Left ventricle myocardium superior (tissue), 1 donor: ENCODE measurements around the gene AXL. TPM values are rescaled to one million over a fixed set of nuclear protein-coding genes. Genes with fewer than 3 reads are reported as not detected.
"Not testable (repeated sequence)": the region's sequence is repeated elsewhere in the genome, so short reads cannot be mapped to it uniquely, and the experiment has no call there.

Source experiments
- ATAC-seq: fragments of 200-7000 bp; cut with Tn5 transposase; one replicate; pipeline ENCODE4 v1.9.1; 2020; ENCODE audit warnings: mild to moderate bottlenecking, moderate library complexity
- DNase-seq: peaks from one replicate; pipeline ENCODE4 v3.0.0-alpha.2; 2020
- intact Hi-C: fragments of 100-400 bp; cut with micrococcal nuclease; formaldehyde crosslinking; loops from one replicate; pipeline ENCODE4 v1.11.0; 2022
- long read RNA-seq: library from polyadenylated mRNA; unstranded; transcript quantifications from one replicate; pipeline ENCODE4 v2.0.0, GENCODE V29; 2021
- total RNA-seq: library from RNA; stranded (reverse); fragmentation: NEBNext Ultra II Directional; extraction: Animal tissue kit (Norgen Biotek cat#: 25700); gene quantifications from one replicate; pipeline ENCODE4 v1.2.1, GENCODE V29; 2021
- donor health status: DM: no; HTN: yes; CAD: no; lungs with severe emphysema.

The AXL gene
- total RNA-seq: 13.8 TPM
- long read RNA-seq, full-length matches to known transcripts: 1 of 11 reads
- long read RNA-seq, partial matches to known transcripts: 10 of 11 reads
- long read RNA-seq, other reads (novel, unspliced or antisense): 0 of 11 reads

GRCh38 chr19:41218615-41219507 lies at the start of gene AXL:
Gene AXL, plus strand, starts transcription at chr19:41219223. Its CDS starts 170 bp downstream, at chr19:41219393.
- ATAC-seq (peak; percentile 86), DNase-seq (peak; percentile 87)
- intact Hi-C loops: no loop called here

- no peak for DNase-seq
- intact Hi-C loops: no loop called here
- ATAC-seq: no peak
Measured at GRCh38 chr19:41172297-41173164, 46.5 kb upstream of the AXL start.

- intact Hi-C loops: no loop called here
- no peak for ATAC-seq
- no peak for DNase-seq
Measured at GRCh38 chr19:41174297-41174928, 44.6 kb upstream of the AXL start.

GRCh38 chr19:41175801-41176777 lies 42.9 kb upstream of the AXL start:
- intact Hi-C loops: no loop called here
- ATAC-seq: peak; percentile 81
- DNase-seq: peak; percentile 35

GRCh38 chr19:41180173-41180572 lies 38.9 kb upstream of the AXL start:
- DNase-seq, intact Hi-C loops, ATAC-seq: not testable (repeated sequence)

- ATAC-seq: no peak
- no peak for DNase-seq
- intact Hi-C loops: no loop called here
Measured at GRCh38 chr19:41186971-41187883, 31.8 kb upstream of the AXL start.

- DNase-seq: no peak
- no peak for ATAC-seq
- intact Hi-C loops: no loop called here
Measured at GRCh38 chr19:41187884-41188279, 31.1 kb upstream of the AXL start.

- intact Hi-C loops: no loop called here
Measured at GRCh38 chr19:41189425-41190065, 29.5 kb upstream of the AXL start.

GRCh38 chr19:41192574-41193429 lies 26.2 kb upstream of the AXL start, which contains the start of gene CYP2S1:
Gene CYP2S1, plus strand, starts transcription at chr19:41193219. Its CDS starts 46 bp downstream, at chr19:41193265.
- intact Hi-C loops: no loop called here
- DNase-seq (peak; percentile 44), ATAC-seq (peak; percentile 47)

More at GRCh38 chr19:41189425-41190065, 29.5 kb upstream of the AXL start:
- DNase-seq (no peak), ATAC-seq (no peak)

- ATAC-seq (no peak), DNase-seq (no peak)
- intact Hi-C loops: no loop called here
Measured at GRCh38 chr19:41193430-41194156, 25.4 kb upstream of the AXL start.

- ATAC-seq: peak; percentile 25
- intact Hi-C loops: no loop called here
Measured at GRCh38 chr19:41194157-41194552, 24.9 kb upstream of the AXL start.

GRCh38 chr19:41195675-41196497 lies 23.1 kb upstream of the AXL start:
- ATAC-seq (no peak), DNase-seq (no peak)
- intact Hi-C loops: no loop called here

More at GRCh38 chr19:41194157-41194552, 24.9 kb upstream of the AXL start:
- no peak for DNase-seq

- DNase-seq (no peak), ATAC-seq (no peak)
- intact Hi-C loops: no loop called here
Measured at GRCh38 chr19:41198559-41198958, 20.5 kb upstream of the AXL start.

GRCh38 chr19:41203371-41203770 lies 15.7 kb upstream of the AXL start:
- intact Hi-C loops: no loop called here
- DNase-seq (no peak), ATAC-seq (no peak)
